IMR-90 (cell line): Measurements from ENCODE around the gene TSG101. TPM values are rescaled to one million over a fixed set of nuclear protein-coding genes. Genes with fewer than 3 reads are reported as not detected.

Source experiments
- ATAC-seq: fragments of 200-7000 bp; cut with Tn5 transposase; 2 replicates; pipeline ENCODE4 v1.9.1; 2020; ENCODE audit warnings: low read depth, mild to moderate bottlenecking, moderate library complexity
- BruUV-seq: library from RNA; stranded (reverse); fragments of 400-500 nt; replicated peaks from 2 replicates; lab custom pipeline; 2021; lab: Mats Ljungman, UMichigan
- CTCF ChIA-PET: fragments of 300-600 bp; formaldehyde crosslinking; extraction: SDS; loops from one replicate; lab custom pipeline; 2021; ENCODE audit warnings: antibody characterized with exemption; lab: Yijun Ruan, JAX
- POLR2A ChIA-PET: fragments of 300-600 bp; sonication (Branson Sonifier 250); formaldehyde crosslinking; loops from one replicate; lab custom pipeline; 2022; ENCODE audit warnings: antibody characterized with exemption; ENCODE audit not compliant: unreplicated experiment; lab: Charles Lee
- DNase-seq: peaks from one replicate; pipeline ENCODE4 v3.0.0; 2013
- H2AFZ ChIP-seq: replicated peaks from 2 replicates; pipeline ENCODE3; 2013; ENCODE audit warnings: low read length, mild to moderate bottlenecking; ENCODE audit not compliant: poor library complexity
- H2AK5ac ChIP-seq: 2 replicates; pipeline ENCODE4 v1.6.1; 2013; ENCODE audit warnings: low read depth, low read length, inconsistent platforms
- H2AK9ac ChIP-seq: replicated peaks from 2 replicates; pipeline ENCODE3; 2013; ENCODE audit warnings: mild to moderate bottlenecking, low read depth, low read length, moderate library complexity; ENCODE audit not compliant: poor library complexity
- H2BK120ac ChIP-seq: 2 replicates; pipeline ENCODE4 v1.6.1; 2013; ENCODE audit warnings: low read depth, low read length, inconsistent platforms
- H2BK15ac ChIP-seq: 3 replicates; pipeline ENCODE4 v1.6.1; 2013; ENCODE audit warnings: low read depth, low read length, inconsistent platforms
- H2BK20ac ChIP-seq: 2 replicates; pipeline ENCODE4 v1.6.1; 2013; ENCODE audit warnings: low read depth, mild to moderate bottlenecking, inconsistent platforms, low read length, moderate library complexity
- H2BK5ac ChIP-seq: 2 replicates; pipeline ENCODE4 v1.6.1; 2013; ENCODE audit warnings: mild to moderate bottlenecking, low read depth, low read length, inconsistent platforms; ENCODE audit not compliant: poor library complexity, severe bottlenecking
- H3K14ac ChIP-seq: replicated peaks from 2 replicates; pipeline ENCODE4 v1.6.1; 2013; ENCODE audit warnings: low read depth, low read length, inconsistent platforms
- H3K18ac ChIP-seq: 2 replicates; pipeline ENCODE4 v1.6.1; 2013; ENCODE audit warnings: low read depth, low read length, control low read depth
- H3K23ac ChIP-seq: 2 replicates; pipeline ENCODE4 v1.6.1; 2013; ENCODE audit warnings: low read depth, low read length, inconsistent platforms
- H3K27ac ChIP-seq: 2 replicates; pipeline ENCODE4 v1.5.1; 2013; ENCODE audit warnings: mild to moderate bottlenecking, control low read depth, low read length; ENCODE audit not compliant: insufficient read depth
- H3K27me3 ChIP-seq: 2 replicates; pipeline ENCODE4 v1.6.1; 2013; ENCODE audit warnings: low read length; ENCODE audit not compliant: control insufficient read depth, insufficient read depth
- H3K36me3 ChIP-seq: 2 replicates; pipeline ENCODE4 v1.6.1; 2013; ENCODE audit warnings: low read length, mixed read lengths; ENCODE audit not compliant: control insufficient read depth, insufficient read depth
- H3K4ac ChIP-seq: 2 replicates; pipeline ENCODE4 v1.6.1; 2013; ENCODE audit warnings: low read depth, low read length, inconsistent platforms
- H3K4me1 ChIP-seq: 2 replicates; pipeline ENCODE4 v1.6.1; 2013; ENCODE audit warnings: low read length, mixed read lengths; ENCODE audit not compliant: control insufficient read depth, insufficient read depth
- H3K4me2 ChIP-seq: 2 replicates; pipeline ENCODE4 v1.6.1; 2013; ENCODE audit warnings: low read depth, mild to moderate bottlenecking, control low read depth, low read length, moderate library complexity
- H3K4me3 ChIP-seq: 2 replicates; pipeline ENCODE4 v1.5.1; 2013; ENCODE audit warnings: low read depth, mild to moderate bottlenecking, control low read depth, low read length, moderate library complexity; ENCODE audit not compliant: insufficient read depth
- H3K56ac ChIP-seq: 2 replicates; pipeline ENCODE4 v1.6.1; 2013; ENCODE audit warnings: low read length, inconsistent platforms; ENCODE audit not compliant: insufficient read depth; ENCODE audit errors: extremely low read depth
- H3K79me1 ChIP-seq, 2 experiments: 2 replicates each; pipeline ENCODE4 v1.6.1; 2013; ENCODE audit warnings: low read length in 2 of 2, inconsistent platforms in 1 of 2, low read depth in 1 of 2
- H3K9ac ChIP-seq: 2 replicates; pipeline ENCODE4 v1.6.1; 2013; ENCODE audit warnings: low read depth, low read length, control low read depth
- H3K9me1 ChIP-seq: 2 replicates; pipeline ENCODE4 v1.6.1; 2013; ENCODE audit warnings: low read length, inconsistent platforms; ENCODE audit not compliant: insufficient read depth
- H3K9me3 ChIP-seq: 2 replicates; pipeline ENCODE4 v1.6.1; 2013; ENCODE audit warnings: low read length; ENCODE audit not compliant: control insufficient read depth, insufficient read depth
- H4K20me1 ChIP-seq: 2 replicates; pipeline ENCODE4 v1.6.1; 2013; ENCODE audit warnings: low read length, inconsistent platforms; ENCODE audit not compliant: insufficient read depth
- H4K5ac ChIP-seq: 2 replicates; pipeline ENCODE4 v1.6.1; 2013; ENCODE audit warnings: mild to moderate bottlenecking, low read depth, low read length, control low read depth
- H4K8ac ChIP-seq, 2 experiments: 2 replicates each; pipeline ENCODE4 v1.6.1; 2013; ENCODE audit warnings: low read depth in 2 of 2, low read length in 2 of 2, control low read depth in 1 of 2, inconsistent platforms in 1 of 2
- H4K91ac ChIP-seq: 2 replicates; pipeline ENCODE4 v1.6.1; 2013; ENCODE audit warnings: low read depth, low read length, inconsistent platforms; ENCODE audit not compliant: insufficient read depth
- BHLHE40 ChIP-seq: fragments of 150-350 bp; IDR thresholded peaks from 2 replicates; pipeline ENCODE4 v1.6.1; 2016; ENCODE audit warnings: mild to moderate bottlenecking, low read depth, low read length
- CEBPB ChIP-seq: IDR thresholded peaks from 2 replicates; pipeline ENCODE4 v1.6.1; 2012; ENCODE audit warnings: low read depth, low read length, improper control_type of control experiment
- MXI1 ChIP-seq: IDR thresholded peaks from 2 replicates; pipeline ENCODE4 v1.6.1; 2012; ENCODE audit warnings: low read depth, mild to moderate bottlenecking, low read length, moderate library complexity, borderline replicate concordance
- NFE2L2 ChIP-seq: fragments of 150-350 bp; IDR thresholded peaks from 2 replicates; pipeline ENCODE4 v1.6.1; 2016; ENCODE audit warnings: low read depth, mild to moderate bottlenecking, low read length
- POLR2A ChIP-seq: IDR thresholded peaks from 2 replicates; pipeline ENCODE4 v1.6.1; 2012; ENCODE audit warnings: mild to moderate bottlenecking, low read depth, low read length
- RAD21 ChIP-seq: IDR thresholded peaks from 2 replicates; pipeline ENCODE4 v1.6.1; 2012; ENCODE audit warnings: low read length, improper control_type of control experiment
- RCOR1 ChIP-seq: IDR thresholded peaks from 2 replicates; pipeline ENCODE4 v1.6.1; 2012; ENCODE audit warnings: mild to moderate bottlenecking, low read length, improper control_type of control experiment; ENCODE audit not compliant: insufficient replicate concordance
- SMC3 ChIP-seq: fragments of 150-350 bp; IDR thresholded peaks from 2 replicates; pipeline ENCODE4 v1.6.1; 2016; ENCODE audit warnings: low read depth, mild to moderate bottlenecking, antibody characterized with exemption, low read length, moderate library complexity
- dilution Hi-C: fragments of 300-500 bp; cut with HindIII; formaldehyde crosslinking; loops from one replicate; pipeline ENCODE4 v1.14.3; 2018; ENCODE audit warnings: low sequenced_read_pairs; ENCODE audit not compliant: unreplicated experiment
- in situ Hi-C: fragments of 300-500 bp; cut with MboI; formaldehyde crosslinking; loops from 3 replicates; pipeline ENCODE4 v1.14.3; 2019; ENCODE audit warnings: low sequenced_read_pairs, inconsistent platforms, mixed read lengths
- intact Hi-C: fragments of 100-400 bp; cut with micrococcal nuclease; formaldehyde crosslinking; loops from 2 replicates; pipeline ENCODE4 v1.10.0; 2022
- polyA plus RNA-seq, 3 experiments: library from polyadenylated mRNA; depleted of rRNA; stranded (reverse); fragments of >200 nt; gene quantifications; 2 replicates each; pipeline ENCODE4 v1.2.3, GENCODE V29; 2012; ENCODE audit warnings: low replicate concordance in 1 of 3
- total RNA-seq: library from RNA; depleted of rRNA; stranded (reverse); fragments of >200 nt; gene quantifications from 2 replicates; pipeline ENCODE4 v1.2.3, GENCODE V29; 2012
- TF ChIP-seq, protein P1 (sequence below): fragments of 150-350 bp; IDR thresholded peaks from 2 replicates; pipeline ENCODE4 v1.6.1; 2016; ENCODE audit warnings: low read depth, mild to moderate bottlenecking, low read length, moderate library complexity, borderline replicate concordance
- TF ChIP-seq, protein P2 (sequence below): conservative IDR thresholded peaks from 2 replicates; pipeline ENCODE4 v1.5.1; 2012; ENCODE audit warnings: mild to moderate bottlenecking, low read depth, low read length, improper control_type of control experiment
- TF ChIP-seq, protein P3 (sequence below): fragments of 150-350 bp; IDR thresholded peaks from 2 replicates; pipeline ENCODE4 v1.6.1; 2017; ENCODE audit warnings: mild to moderate bottlenecking, antibody characterized with exemption, low read length, low read depth

Gene TSG101
- total and polyA plus RNA-seq, 2 of the 4 experiments (the other 2 are of a cell fraction) = 67.4 to 113 TPM

DNA sequence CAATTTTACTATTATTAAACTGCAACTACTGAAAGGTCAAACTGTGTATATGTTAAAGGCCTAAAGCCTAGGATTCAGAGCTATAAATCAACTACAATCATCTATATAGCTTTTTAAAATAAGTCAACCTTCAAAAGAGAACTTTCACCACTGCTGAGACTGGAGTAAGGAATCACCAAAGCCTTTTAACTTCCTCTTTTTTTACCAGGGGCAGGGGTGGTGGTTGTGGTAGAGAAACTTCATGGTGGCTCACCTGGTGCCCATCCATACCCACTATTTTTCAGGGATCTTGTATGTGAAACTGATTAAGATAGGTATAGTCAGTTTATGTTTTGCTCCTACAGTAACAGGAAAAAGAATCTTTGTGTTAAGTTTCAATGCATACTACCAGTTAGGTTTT is 31.5 kb downstream of the TSG101 start:
- Histone ChIP-seq H2BK120ac (no peak overlapping the region), H3K14ac (no peak overlapping the region), H2BK20ac (no peak overlapping the region), H3K36me3 (peaks cover 21% of the 10 kb centered on the region), H3K9me3 (no peaks in the 10 kb centered on the region), H3K4ac (no peak overlapping the region), H3K56ac (no peak overlapping the region), H4K91ac (no peak overlapping the region), H2AK5ac (no peak overlapping the region), H3K4me2 (no peak overlapping the region), H4K20me1 (no peaks in the 10 kb centered on the region; the same call in 1 of the 2 replicates), H3K18ac (no peak overlapping the region), H3K27ac (no peak overlapping the region), H3K9me1 (no peaks in the 10 kb centered on the region; the same call in 1 of the 2 replicates), H2BK5ac (no peak overlapping the region), H3K27me3 (no peaks in the 10 kb centered on the region), H3K4me3 (no peak overlapping the region), H4K5ac (no peak overlapping the region), H2BK15ac (no peak overlapping the region), H2AK9ac (no peak overlapping the region), H3K79me1 (peaks cover 9% of the 10 kb centered on the region in 2 experiments), H3K4me1 (peaks cover 2% of the 10 kb centered on the region; the same call in 1 of the 2 replicates), H2AFZ (no peak overlapping the region), H3K9ac (no peak overlapping the region), H3K23ac (no peak overlapping the region), H4K8ac (no peak overlapping the region)
- ATAC-seq = no peak
- no TSS peak for BruUV-seq
- TF ChIP-seq, protein P1, sequence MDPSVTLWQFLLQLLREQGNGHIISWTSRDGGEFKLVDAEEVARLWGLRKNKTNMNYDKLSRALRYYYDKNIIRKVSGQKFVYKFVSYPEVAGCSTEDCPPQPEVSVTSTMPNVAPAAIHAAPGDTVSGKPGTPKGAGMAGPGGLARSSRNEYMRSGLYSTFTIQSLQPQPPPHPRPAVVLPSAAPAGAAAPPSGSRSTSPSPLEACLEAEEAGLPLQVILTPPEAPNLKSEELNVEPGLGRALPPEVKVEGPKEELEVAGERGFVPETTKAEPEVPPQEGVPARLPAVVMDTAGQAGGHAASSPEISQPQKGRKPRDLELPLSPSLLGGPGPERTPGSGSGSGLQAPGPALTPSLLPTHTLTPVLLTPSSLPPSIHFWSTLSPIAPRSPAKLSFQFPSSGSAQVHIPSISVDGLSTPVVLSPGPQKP = no peak
- TF ChIP-seq RCOR1 = no peak
- no peak for TF ChIP-seq NFE2L2
- no peak for TF ChIP-seq RAD21
- TF ChIP-seq BHLHE40 = no peak
- no peak for TF ChIP-seq POLR2A
- TF ChIP-seq CEBPB = no peak
- TF ChIP-seq MXI1 = no peak
- no peak for TF ChIP-seq SMC3
- TF ChIP-seq, protein P2, sequence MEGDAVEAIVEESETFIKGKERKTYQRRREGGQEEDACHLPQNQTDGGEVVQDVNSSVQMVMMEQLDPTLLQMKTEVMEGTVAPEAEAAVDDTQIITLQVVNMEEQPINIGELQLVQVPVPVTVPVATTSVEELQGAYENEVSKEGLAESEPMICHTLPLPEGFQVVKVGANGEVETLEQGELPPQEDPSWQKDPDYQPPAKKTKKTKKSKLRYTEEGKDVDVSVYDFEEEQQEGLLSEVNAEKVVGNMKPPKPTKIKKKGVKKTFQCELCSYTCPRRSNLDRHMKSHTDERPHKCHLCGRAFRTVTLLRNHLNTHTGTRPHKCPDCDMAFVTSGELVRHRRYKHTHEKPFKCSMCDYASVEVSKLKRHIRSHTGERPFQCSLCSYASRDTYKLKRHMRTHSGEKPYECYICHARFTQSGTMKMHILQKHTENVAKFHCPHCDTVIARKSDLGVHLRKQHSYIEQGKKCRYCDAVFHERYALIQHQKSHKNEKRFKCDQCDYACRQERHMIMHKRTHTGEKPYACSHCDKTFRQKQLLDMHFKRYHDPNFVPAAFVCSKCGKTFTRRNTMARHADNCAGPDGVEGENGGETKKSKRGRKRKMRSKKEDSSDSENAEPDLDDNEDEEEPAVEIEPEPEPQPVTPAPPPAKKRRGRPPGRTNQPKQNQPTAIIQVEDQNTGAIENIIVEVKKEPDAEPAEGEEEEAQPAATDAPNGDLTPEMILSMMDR = no peak
- TF ChIP-seq, protein P3, sequence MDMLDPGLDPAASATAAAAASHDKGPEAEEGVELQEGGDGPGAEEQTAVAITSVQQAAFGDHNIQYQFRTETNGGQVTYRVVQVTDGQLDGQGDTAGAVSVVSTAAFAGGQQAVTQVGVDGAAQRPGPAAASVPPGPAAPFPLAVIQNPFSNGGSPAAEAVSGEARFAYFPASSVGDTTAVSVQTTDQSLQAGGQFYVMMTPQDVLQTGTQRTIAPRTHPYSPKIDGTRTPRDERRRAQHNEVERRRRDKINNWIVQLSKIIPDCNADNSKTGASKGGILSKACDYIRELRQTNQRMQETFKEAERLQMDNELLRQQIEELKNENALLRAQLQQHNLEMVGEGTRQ = no peak
- POLR2A ChIA-PET = no interaction called here
- dilution Hi-C loops = no loop called here
- in situ Hi-C loops = no loop called here
- CTCF ChIA-PET = interaction anchor here (0.7 kb wide), 1 partner anchor 9 kb away, joined by 5 read pairs; no protein-coding TSS in a partner anchor
- DNase-seq = no peak
- intact Hi-C loops = no loop called here
